ENCODE data around the gene IRS2. TPM values are rescaled to one million over a fixed set of nuclear protein-coding genes. Genes with fewer than 3 reads are reported as not detected.
"Not testable (repeated sequence)": the region's sequence is repeated elsewhere in the genome, so short reads cannot be mapped to it uniquely, and the experiment has no call there.

The IRS2 gene, protein sequence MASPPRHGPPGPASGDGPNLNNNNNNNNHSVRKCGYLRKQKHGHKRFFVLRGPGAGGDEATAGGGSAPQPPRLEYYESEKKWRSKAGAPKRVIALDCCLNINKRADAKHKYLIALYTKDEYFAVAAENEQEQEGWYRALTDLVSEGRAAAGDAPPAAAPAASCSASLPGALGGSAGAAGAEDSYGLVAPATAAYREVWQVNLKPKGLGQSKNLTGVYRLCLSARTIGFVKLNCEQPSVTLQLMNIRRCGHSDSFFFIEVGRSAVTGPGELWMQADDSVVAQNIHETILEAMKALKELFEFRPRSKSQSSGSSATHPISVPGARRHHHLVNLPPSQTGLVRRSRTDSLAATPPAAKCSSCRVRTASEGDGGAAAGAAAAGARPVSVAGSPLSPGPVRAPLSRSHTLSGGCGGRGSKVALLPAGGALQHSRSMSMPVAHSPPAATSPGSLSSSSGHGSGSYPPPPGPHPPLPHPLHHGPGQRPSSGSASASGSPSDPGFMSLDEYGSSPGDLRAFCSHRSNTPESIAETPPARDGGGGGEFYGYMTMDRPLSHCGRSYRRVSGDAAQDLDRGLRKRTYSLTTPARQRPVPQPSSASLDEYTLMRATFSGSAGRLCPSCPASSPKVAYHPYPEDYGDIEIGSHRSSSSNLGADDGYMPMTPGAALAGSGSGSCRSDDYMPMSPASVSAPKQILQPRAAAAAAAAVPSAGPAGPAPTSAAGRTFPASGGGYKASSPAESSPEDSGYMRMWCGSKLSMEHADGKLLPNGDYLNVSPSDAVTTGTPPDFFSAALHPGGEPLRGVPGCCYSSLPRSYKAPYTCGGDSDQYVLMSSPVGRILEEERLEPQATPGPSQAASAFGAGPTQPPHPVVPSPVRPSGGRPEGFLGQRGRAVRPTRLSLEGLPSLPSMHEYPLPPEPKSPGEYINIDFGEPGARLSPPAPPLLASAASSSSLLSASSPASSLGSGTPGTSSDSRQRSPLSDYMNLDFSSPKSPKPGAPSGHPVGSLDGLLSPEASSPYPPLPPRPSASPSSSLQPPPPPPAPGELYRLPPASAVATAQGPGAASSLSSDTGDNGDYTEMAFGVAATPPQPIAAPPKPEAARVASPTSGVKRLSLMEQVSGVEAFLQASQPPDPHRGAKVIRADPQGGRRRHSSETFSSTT (N-terminal part only)
- 2.2 TPM in 2 replicates for total RNA-seq (2014; rRNA removed; shearing (Covaris generic))

DNA sequence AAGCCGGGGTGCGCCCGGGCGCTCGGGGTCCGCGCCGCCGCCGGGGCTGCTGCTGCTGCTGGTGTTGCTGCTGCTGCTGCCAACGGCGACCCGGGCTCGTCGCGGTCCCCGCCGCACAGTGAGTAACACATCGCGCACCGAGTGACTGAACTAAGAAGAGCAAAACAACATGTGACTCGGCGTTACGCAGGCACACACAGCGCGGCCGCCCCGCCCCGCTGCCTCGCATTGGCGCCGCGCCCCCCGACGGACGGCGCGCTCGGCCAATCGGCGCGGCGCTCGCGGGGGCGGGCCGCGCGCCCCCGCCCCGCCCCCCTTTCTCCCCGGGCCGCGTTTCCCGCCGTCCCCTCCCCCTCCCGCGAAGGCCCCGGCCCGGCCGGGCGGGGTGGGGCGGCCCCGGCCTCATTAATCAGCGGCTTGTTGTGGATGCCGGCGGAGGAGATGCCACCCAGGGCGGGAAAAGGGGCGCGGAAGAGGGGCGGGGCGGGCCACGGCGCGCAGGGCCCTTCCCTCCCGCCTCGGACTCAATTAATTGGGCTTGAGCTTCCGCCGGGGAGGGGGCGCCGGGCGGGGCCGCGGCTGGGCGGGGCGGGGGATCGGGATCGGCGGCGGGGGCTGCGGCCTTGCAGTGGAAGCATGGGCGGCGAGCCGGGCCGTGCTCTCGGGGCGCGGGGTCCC is at the start of gene IRS2:
Gene IRS2, minus strand, starts transcription at position 127 of the 678 bp plus-strand sequence. CDS start 530 bp downstream, outside the sequence.
- DNase-seq, result peak; percentile 88 to 89
- Histone ChIP-seq H3K27me3 (no peaks in the 10 kb centered on the region), H3K4me1 (no peaks in the 10 kb centered on the region; the same call in 1 of the 2 replicates), H3K27ac (peak within 1 kb of the TSS; percentile 87), H3K36me3 (no peaks in the 10 kb centered on the region), H3K4me3 (peak within 1 kb of the TSS; percentile 96), H3K9me3 (replicated peaks) (no peaks in the 10 kb centered on the region)

DNA sequence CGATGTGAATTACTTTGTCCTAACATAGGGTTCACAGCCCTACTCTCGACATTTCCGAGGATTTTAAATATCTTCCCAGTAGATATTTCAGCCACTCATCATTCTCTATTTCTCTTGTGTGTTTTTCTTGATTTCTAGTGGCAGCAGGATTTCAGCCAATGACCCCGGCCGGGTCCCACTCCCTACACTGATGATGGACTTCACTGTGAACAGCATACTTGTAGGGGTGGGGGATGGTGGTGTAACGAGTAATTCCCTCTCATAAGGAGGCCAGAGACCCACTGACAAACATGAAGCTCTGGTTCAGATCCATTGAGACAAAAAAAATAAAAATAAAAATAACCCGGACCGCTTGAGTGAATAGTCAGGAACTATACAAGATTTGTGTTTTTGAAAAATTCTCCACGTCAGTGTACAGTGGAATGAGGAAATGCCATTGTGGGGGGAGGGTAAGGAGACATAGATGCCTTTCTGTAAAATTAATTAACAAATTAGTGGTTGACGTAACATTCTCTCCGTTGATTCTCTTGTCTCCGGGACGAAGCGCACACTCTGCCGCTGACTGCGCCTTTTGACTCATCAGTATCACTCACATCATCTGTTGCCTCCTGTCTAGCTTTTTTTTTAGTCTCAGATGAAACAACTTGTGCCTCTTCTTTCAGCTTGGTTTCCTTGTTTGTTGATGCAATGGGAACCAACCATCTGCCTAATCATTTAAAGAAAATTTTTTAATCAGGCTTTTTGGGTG is 48.8 kb upstream of the IRS2 start:
- Histone ChIP-seq H3K27ac (no peak overlapping the region), H3K27me3 (no peaks in the 10 kb centered on the region), H3K36me3 (no peaks in the 10 kb centered on the region), H3K4me3 (no peak overlapping the region), H3K4me1 (peaks cover 17% of the 10 kb centered on the region), H3K9me3 (replicated peaks) (no peaks in the 10 kb centered on the region)
- DNase-seq, result no peak

DNA sequence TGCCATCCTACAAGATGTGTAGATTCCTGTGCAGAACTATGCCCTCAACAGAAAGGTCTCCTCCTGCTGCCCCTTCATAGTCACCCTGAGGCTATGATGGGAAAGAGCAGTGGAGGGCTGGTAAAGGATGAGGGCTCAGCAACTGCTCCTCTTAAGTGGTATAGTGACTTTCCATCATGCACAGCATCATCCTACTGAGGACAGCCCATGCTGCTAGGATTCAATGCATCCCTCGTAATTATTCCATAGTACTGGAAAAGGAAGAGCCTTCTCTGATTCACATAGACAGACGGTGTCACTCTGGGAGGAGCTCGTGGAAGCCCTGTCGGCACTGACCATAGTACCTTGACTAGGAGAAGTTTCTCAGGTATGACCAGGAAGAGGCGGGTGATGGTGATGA is 47.6 kb upstream of the IRS2 start:
- peaks cover 7% of the 10 kb centered on the region for H3K4me1 ChIP-seq
- H3K27me3 ChIP-seq, result no peaks in the 10 kb centered on the region
- no peak overlapping the region for H3K4me3 ChIP-seq
- H3K27ac ChIP-seq, result no peak overlapping the region
- H3K9me3 ChIP-seq (replicated peaks), result no peaks in the 10 kb centered on the region
- DNase-seq, result no peak
- no peaks in the 10 kb centered on the region for H3K36me3 ChIP-seq

DNA sequence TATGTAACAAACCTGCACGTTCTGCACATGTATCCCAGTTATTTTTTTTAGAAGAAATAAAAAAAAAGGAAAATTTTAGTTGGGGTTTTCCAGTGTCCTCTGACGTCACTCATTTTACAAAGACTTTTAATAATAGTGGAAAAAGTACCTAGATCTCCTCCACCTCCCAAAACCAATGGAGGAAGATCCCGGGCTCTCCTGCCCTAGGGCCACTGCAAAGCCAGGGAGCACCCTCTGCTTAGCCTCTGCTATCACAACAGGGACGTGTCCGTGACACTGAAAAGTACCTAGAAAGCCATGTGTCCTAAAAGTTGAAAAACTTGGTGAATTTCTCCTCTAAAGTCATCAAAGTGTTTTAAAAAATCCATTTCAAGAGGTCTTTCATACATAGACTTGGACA is 46.7 kb upstream of the IRS2 start:
- H3K36me3 ChIP-seq, result no peaks in the 10 kb centered on the region
- peaks cover 5% of the 10 kb centered on the region; the same call in 1 of the 2 replicates for H3K4me1 ChIP-seq
- no peaks in the 10 kb centered on the region for H3K27me3 ChIP-seq
- H3K9me3 ChIP-seq (replicated peaks), result no peaks in the 10 kb centered on the region
- H3K4me3 ChIP-seq, result no peak overlapping the region
- DNase-seq, result no peak
- H3K27ac ChIP-seq, result no peak overlapping the region

DNA sequence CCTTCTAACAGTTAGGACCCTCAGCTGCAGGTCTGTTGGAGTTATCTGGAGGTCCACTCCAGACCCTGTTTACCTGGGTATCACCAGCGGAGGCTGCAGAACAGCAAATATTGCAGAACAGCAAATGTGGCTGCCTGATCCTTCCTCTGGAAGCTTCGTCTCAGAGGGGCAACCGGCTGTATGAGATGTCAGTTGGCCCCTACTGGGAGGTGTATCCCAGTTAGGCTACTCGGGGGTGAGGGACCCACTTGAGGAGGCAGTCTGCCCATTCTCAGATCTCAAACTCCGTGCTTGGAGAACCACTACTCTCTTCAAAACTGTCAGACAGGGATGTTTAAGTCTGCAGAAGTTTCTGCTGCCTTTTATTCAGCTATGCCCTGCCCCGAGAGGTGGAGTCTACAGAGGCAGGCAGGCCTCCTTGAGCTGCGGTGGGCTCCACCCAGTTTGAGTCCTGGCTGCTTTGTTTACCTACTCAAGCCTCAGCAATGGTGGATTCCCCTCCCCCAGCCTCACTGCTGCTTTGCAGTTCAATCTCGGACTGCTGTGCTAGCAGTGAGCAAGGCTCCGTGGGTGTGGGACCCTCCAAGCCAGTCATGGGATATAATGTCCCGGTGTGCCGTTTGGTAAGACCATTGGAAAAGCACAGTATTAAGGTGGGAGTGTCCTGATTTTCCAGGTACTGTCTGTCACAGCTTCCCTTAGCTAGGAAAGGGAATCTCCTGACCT is 42.4 kb upstream of the IRS2 start:
- not testable (repeated sequence) for H3K27me3 ChIP-seq; H3K36me3 ChIP-seq; H3K27ac ChIP-seq; H3K4me1 ChIP-seq; DNase-seq; H3K4me3 ChIP-seq; H3K9me3 ChIP-seq (replicated peaks)

DNA sequence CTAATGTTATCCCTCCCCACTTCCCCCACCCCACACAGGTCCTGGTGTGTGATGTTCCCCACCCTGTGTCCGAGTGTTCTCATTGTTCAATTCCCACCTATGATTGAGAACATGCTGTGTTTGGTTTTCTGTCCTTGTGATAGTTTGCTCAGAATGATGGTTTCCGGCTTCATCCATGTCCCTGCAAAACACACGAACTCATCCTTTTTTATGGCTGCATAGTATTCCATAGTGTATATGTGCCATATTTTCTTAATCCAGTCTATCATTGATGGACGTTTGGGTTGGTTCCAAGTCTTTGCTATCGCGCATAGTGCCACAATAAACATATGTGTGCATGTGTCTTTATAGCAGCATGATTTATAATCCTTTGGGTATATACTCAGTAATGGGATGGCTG is 36.8 kb upstream of the IRS2 start:
- H3K4me1 ChIP-seq; H3K27me3 ChIP-seq; DNase-seq; H3K36me3 ChIP-seq; H3K4me3 ChIP-seq; H3K9me3 ChIP-seq (replicated peaks); H3K27ac ChIP-seq: not testable (repeated sequence)

DNA sequence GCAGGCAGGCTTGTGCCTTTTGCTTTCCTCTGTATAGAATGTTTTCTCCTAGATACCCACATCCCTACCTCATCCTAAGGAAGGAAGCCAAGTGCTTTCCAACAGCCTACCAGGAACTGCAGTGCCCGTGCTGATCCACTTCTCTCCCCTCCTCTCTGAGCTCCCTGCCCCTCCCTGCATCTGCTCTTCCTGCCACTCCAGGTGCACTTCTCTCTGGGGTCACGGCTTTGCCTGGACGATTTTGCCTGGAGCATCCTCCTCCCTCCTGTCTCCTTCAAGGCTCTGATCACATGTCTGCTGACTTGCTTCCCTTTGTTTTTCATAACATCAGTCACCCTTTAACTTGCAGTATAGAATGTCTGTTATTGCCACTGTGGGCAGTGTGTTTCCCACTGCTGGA is 34.7 kb upstream of the IRS2 start:
- no peak overlapping the region for H3K27ac ChIP-seq
- H3K36me3 ChIP-seq, result no peaks in the 10 kb centered on the region
- no peaks in the 10 kb centered on the region for H3K4me1 ChIP-seq
- no peak for DNase-seq
- no peaks in the 10 kb centered on the region for H3K9me3 ChIP-seq (replicated peaks)
- no peaks in the 10 kb centered on the region for H3K27me3 ChIP-seq
- H3K4me3 ChIP-seq, result no peak overlapping the region

DNA sequence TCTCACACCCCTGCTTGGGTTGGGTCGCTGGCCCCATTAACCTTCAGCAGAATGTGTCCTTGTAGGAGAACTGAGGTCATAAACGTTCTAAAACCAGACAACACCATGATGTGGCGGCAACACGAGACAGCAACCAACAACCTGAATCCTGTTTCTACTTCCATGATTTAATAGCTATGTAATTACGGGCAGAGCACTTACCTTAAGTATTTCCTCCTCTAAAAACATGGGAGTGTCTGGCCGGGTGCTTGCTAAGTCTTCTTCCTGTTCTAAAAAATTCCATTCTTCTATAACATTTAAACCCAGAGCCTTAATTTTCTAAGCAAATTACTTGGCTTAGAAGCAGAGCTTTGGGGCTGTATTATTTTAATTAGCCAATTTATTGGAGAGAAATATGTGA is 33.5 kb upstream of the IRS2 start:
- Histone ChIP-seq H3K9me3 (replicated peaks) (no peaks in the 10 kb centered on the region), H3K27ac (no peak overlapping the region), H3K27me3 (no peaks in the 10 kb centered on the region), H3K4me3 (no peak overlapping the region), H3K4me1 (no peaks in the 10 kb centered on the region), H3K36me3 (no peaks in the 10 kb centered on the region)
- no peak for DNase-seq

DNA sequence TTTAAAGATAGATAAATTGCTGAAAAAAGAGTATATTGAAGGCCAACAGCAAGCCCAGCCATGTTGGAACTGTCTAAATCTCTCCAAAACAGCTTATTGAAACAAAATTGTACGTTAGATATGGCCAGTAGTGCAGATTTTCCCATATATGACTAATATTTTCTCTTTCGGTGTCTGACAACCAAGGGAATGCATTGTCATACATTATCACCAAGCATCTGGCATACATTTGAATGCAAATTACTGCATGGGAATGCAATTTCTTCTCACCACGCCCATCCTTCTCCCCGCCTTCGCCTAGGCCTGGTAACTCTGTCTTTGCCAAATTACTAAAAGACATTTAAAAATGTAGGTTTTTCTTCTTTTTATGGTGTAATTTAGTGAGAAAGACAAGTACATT is 32.5 kb upstream of the IRS2 start:
- H3K36me3 ChIP-seq, result no peaks in the 10 kb centered on the region
- DNase-seq, result no peak
- no peak overlapping the region for H3K27ac ChIP-seq
- H3K9me3 ChIP-seq (replicated peaks), result no peaks in the 10 kb centered on the region
- H3K4me3 ChIP-seq, result no peak overlapping the region
- H3K4me1 ChIP-seq, result no peaks in the 10 kb centered on the region
- H3K27me3 ChIP-seq, result no peaks in the 10 kb centered on the region

DNA sequence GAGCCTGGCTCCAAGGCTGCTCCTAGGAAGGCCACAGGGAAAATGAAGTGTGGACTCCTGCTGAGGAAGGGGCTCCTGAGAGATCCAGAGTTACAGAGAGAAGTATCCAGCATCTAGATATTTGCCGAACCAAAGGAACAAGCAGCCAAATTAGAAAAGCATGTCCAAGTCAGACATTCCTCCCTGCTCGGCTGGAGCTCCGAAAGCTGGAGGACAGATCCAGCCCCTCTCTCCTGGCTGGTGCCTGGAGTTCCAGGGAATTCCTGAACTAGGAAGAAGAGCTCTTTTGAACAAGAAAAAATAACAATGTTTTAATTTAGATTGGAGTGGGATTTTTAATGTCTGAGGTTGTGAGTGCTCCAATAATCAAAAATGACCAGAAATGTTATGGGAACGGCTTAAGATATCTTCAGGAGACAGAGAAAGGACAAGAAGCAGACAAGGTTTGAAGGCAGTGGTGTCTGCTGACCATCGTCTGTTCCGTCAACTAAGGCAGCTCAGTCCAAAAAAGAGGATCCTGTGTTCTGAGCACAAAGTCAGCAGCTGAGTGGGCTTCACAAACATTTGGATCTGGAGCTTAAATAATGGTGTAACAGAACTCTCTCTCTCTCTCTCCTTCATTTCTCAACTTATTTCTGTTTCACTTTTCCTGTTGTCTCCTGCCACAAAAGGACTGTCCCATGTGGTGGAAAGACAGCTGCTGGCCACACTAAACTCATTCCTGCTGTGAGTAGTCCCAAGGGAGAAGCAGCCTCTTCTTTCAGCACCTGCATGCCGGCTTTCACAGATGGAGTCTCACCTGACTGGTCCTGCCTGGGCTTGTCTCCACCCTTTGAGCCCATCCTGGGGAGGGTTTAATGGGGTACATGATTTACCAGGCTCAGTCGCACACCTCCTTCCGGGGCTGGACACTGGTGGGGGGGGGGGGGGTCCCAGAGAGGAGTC is 31.5 kb upstream of the IRS2 start:
- Histone ChIP-seq H3K4me3 (no peak overlapping the region), H3K27ac (no peak overlapping the region), H3K27me3 (no peaks in the 10 kb centered on the region; the same call in 1 of the 2 replicates), H3K9me3 (replicated peaks) (no peaks in the 10 kb centered on the region), H3K4me1 (no peaks in the 10 kb centered on the region), H3K36me3 (no peaks in the 10 kb centered on the region)
- DNase-seq, result no peak

DNA sequence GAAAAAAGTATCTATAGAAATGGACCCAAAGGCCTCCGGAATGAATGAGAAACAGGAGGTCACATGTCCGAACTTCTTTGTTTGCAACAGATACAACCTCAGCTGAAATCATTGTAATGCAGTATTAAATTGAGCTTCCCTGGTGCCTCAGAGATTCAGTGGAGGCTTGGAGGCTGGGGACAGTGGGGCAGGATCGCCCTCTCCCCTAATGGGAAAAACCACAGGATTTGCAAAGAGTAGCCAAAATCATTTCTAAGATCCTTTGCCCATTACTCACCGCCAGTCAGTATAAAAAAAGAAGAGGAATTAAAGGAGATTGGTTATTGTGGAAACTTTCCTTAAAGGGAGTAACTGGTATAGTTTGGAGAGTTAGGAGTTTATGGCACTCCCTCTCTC is 30.4 kb upstream of the IRS2 start:
- H3K27me3 ChIP-seq, result no peaks in the 10 kb centered on the region; the same call in 1 of the 2 replicates
- no peak overlapping the region for H3K27ac ChIP-seq
- no peak overlapping the region for H3K4me3 ChIP-seq
- no peaks in the 10 kb centered on the region for H3K4me1 ChIP-seq
- H3K36me3 ChIP-seq, result no peaks in the 10 kb centered on the region
- no peak for DNase-seq
- H3K9me3 ChIP-seq (replicated peaks), result no peaks in the 10 kb centered on the region

DNA sequence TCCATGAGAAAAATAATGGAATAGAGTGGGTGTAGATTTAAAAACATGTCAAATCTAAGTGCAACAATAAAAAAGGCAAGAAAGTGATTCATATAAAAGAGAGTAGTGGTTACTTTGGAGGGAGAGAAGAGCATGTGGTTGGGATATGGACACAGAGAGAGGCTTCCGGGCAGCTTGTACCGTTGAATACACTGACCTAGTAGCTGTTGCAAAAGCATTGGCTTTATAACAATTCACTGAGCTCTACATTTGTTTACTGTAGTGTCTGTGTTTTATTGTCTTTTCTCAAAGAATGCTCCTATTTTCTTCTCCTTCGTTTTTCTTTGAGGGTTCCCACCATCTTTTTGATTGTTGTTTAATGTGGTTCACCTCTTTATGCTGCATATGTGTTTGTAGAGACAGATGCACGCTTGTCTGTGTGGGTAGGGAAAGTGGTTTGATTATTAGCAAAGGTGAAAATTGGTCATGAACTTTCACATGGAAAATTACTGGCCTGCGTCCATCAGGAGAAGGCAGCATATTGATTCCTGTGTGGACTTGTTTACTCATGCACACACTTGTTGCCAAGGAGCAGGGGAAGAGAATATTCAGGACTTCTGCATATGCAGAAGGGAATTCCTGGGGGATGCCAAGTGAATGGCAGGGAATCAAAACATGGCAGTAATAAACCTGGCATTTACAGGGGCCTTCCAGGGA is 29.9 kb upstream of the IRS2 start:
- Histone ChIP-seq H3K36me3 (no peaks in the 10 kb centered on the region), H3K4me3 (no peak overlapping the region), H3K27ac (no peak overlapping the region), H3K4me1 (no peaks in the 10 kb centered on the region), H3K27me3 (no peaks in the 10 kb centered on the region; the same call in 1 of the 2 replicates), H3K9me3 (replicated peaks) (no peaks in the 10 kb centered on the region)
- no peak for DNase-seq
